ENCODE measurements around the gene NID2.

The NID2 gene

GRCh38 chr14:51979088-51979709 is 89.7 kb downstream of the NID2 start:
- Histone ChIP-seq H3K27me3 (ENCODE audit: insufficient read depth, low read length) (no peaks in the 10 kb centered on the region), H3K9me3 (ENCODE audit: insufficient read depth, low read depth, low read length) (peaks cover 1% of the 10 kb centered on the region), H3K27ac (ENCODE audit: low read depth, low read length) (no peak overlapping the region), H3K9ac (ENCODE audit: low read length) (no peak overlapping the region), H3K23ac (ENCODE audit: low read length) (no peak overlapping the region), H3K18ac (ENCODE audit: low read length) (no peak overlapping the region), H2BK12ac (ENCODE audit: low read length) (no peak overlapping the region), H3K36me3 (ENCODE audit: control insufficient read depth in 1 of 2, insufficient read depth in 2 of 2, low read length in 2 of 2) (no peaks in the 10 kb centered on the region), H3K4me3 (ENCODE audit: low read depth, low read length) (no peak overlapping the region), H2BK5ac (ENCODE audit: low read depth, low read length, poor library complexity) (no peak overlapping the region), H4K8ac (ENCODE audit: low read depth, low read length) (no peak overlapping the region), H2BK120ac (ENCODE audit: insufficient read depth, low read length, poor library complexity) (no peak overlapping the region), H3K4me1 (ENCODE audit: control insufficient read depth in 1 of 2, insufficient read depth in 2 of 2, low read length in 2 of 2) (no peaks in the 10 kb centered on the region), H3K4ac (ENCODE audit: low read depth, low read length) (no peak overlapping the region), H3K14ac (ENCODE audit: low read length) (no peak overlapping the region), H2AFZ (ENCODE audit: insufficient read depth, low read length, poor library complexity) (no peak overlapping the region), H4K91ac (ENCODE audit: low read depth, low read length) (no peak overlapping the region), H4K12ac (ENCODE audit: low read depth, low read length) (no peak overlapping the region), H3K79me2 (ENCODE audit: control insufficient read depth, insufficient read depth, low read length, poor library complexity) (no peaks in the 10 kb centered on the region), H2AK5ac (ENCODE audit: low read length) (no peak overlapping the region), H3K4me2 (ENCODE audit: low read length) (no peak overlapping the region), H3K79me1 (ENCODE audit: low read length) (no peaks in the 10 kb centered on the region)
- WGBS (ENCODE audit: extremely low coverage, insufficient coverage, insufficient read length), result 100% methylated on average over 1 of the region's 17 CpGs
- DNase-seq, result peak; percentile 81 to 94

GRCh38 chr14:51978681-51979085 is 90.2 kb downstream of the NID2 start:
- Histone ChIP-seq H2AFZ (ENCODE audit: insufficient read depth, low read length, poor library complexity) (no peak overlapping the region), H4K91ac (ENCODE audit: low read depth, low read length) (no peak overlapping the region), H3K9ac (ENCODE audit: low read length) (no peak overlapping the region), H2BK12ac (ENCODE audit: low read length) (no peak overlapping the region), H3K4me1 (ENCODE audit: control insufficient read depth in 1 of 2, insufficient read depth in 2 of 2, low read length in 2 of 2) (no peaks in the 10 kb centered on the region), H3K9me3 (ENCODE audit: insufficient read depth, low read depth, low read length) (peaks cover 1% of the 10 kb centered on the region), H3K4me3 (ENCODE audit: low read depth, low read length) (no peak overlapping the region), H3K36me3 (ENCODE audit: control insufficient read depth in 1 of 2, insufficient read depth in 2 of 2, low read length in 2 of 2) (no peaks in the 10 kb centered on the region), H4K8ac (ENCODE audit: low read depth, low read length) (no peak overlapping the region), H3K79me2 (ENCODE audit: control insufficient read depth, insufficient read depth, low read length, poor library complexity) (no peaks in the 10 kb centered on the region), H4K12ac (ENCODE audit: low read depth, low read length) (no peak overlapping the region), H3K14ac (ENCODE audit: low read length) (no peak overlapping the region), H3K4ac (ENCODE audit: low read depth, low read length) (no peak overlapping the region), H2BK120ac (ENCODE audit: insufficient read depth, low read length, poor library complexity) (no peak overlapping the region), H2AK5ac (ENCODE audit: low read length) (no peak overlapping the region), H3K79me1 (ENCODE audit: low read length) (no peaks in the 10 kb centered on the region), H3K18ac (ENCODE audit: low read length) (no peak overlapping the region), H3K4me2 (ENCODE audit: low read length) (no peak overlapping the region), H3K27me3 (ENCODE audit: insufficient read depth, low read length) (no peaks in the 10 kb centered on the region), H3K23ac (ENCODE audit: low read length) (no peak overlapping the region), H2BK5ac (ENCODE audit: low read depth, low read length, poor library complexity) (no peak overlapping the region), H3K27ac (ENCODE audit: low read depth, low read length) (no peak overlapping the region)
- peak in 1 of 2 donors; percentile 41 for DNase-seq
- no CpG with 5 or more reads among the region's 2 CpGs for WGBS (ENCODE audit: extremely low coverage, insufficient coverage, insufficient read length)

GRCh38 chr14:51977075-51977474 is 91.8 kb downstream of the NID2 start:
- H2AK5ac ChIP-seq (ENCODE audit: low read length), result no peak overlapping the region
- H3K4me3 ChIP-seq (ENCODE audit: low read depth, low read length), result no peak overlapping the region
- no peak overlapping the region for H3K9ac ChIP-seq (ENCODE audit: low read length)
- H3K23ac ChIP-seq (ENCODE audit: low read length), result no peak overlapping the region
- no peak overlapping the region for H4K8ac ChIP-seq (ENCODE audit: low read depth, low read length)
- H3K79me2 ChIP-seq (ENCODE audit: control insufficient read depth, insufficient read depth, low read length, poor library complexity), result no peaks in the 10 kb centered on the region
- H2BK120ac ChIP-seq (ENCODE audit: insufficient read depth, low read length, poor library complexity), result no peak overlapping the region
- H4K91ac ChIP-seq (ENCODE audit: low read depth, low read length), result no peak overlapping the region
- no peak overlapping the region for H4K12ac ChIP-seq (ENCODE audit: low read depth, low read length)
- no peaks in the 10 kb centered on the region for H3K4me1 ChIP-seq (ENCODE audit: control insufficient read depth in 1 of 2, insufficient read depth in 2 of 2, low read length in 2 of 2)
- H3K18ac ChIP-seq (ENCODE audit: low read length), result no peak overlapping the region
- no peaks in the 10 kb centered on the region for H3K27me3 ChIP-seq (ENCODE audit: insufficient read depth, low read length)
- no CpG with 5 or more reads among the region's 5 CpGs for WGBS (ENCODE audit: extremely low coverage, insufficient coverage, insufficient read length)
- H2AFZ ChIP-seq (ENCODE audit: insufficient read depth, low read length, poor library complexity), result no peak overlapping the region
- H3K4ac ChIP-seq (ENCODE audit: low read depth, low read length), result no peak overlapping the region
- peak; percentile 1 to 50 for DNase-seq
- peaks cover 1% of the 10 kb centered on the region for H3K9me3 ChIP-seq (ENCODE audit: insufficient read depth, low read depth, low read length)
- no peak overlapping the region for H3K27ac ChIP-seq (ENCODE audit: low read depth, low read length)
- no peak overlapping the region for H3K14ac ChIP-seq (ENCODE audit: low read length)
- H3K36me3 ChIP-seq (ENCODE audit: control insufficient read depth in 1 of 2, insufficient read depth in 2 of 2, low read length in 2 of 2), result no peaks in the 10 kb centered on the region
- H2BK5ac ChIP-seq (ENCODE audit: low read depth, low read length, poor library complexity), result no peak overlapping the region
- no peak overlapping the region for H3K4me2 ChIP-seq (ENCODE audit: low read length)
- H3K79me1 ChIP-seq (ENCODE audit: low read length), result no peaks in the 10 kb centered on the region
- H2BK12ac ChIP-seq (ENCODE audit: low read length), result no peak overlapping the region

- no peak overlapping the region for H3K4ac ChIP-seq (ENCODE audit: low read depth, low read length)
- no peak overlapping the region for H3K4me3 ChIP-seq (ENCODE audit: low read depth, low read length)
- no peak overlapping the region for H4K8ac ChIP-seq (ENCODE audit: low read depth, low read length)
- no peak overlapping the region for H2BK120ac ChIP-seq (ENCODE audit: insufficient read depth, low read length, poor library complexity)
- H2BK12ac ChIP-seq (ENCODE audit: low read length), result no peak overlapping the region
- H3K18ac ChIP-seq (ENCODE audit: low read length), result no peak overlapping the region
- H2BK5ac ChIP-seq (ENCODE audit: low read depth, low read length, poor library complexity), result no peak overlapping the region
- H3K27ac ChIP-seq (ENCODE audit: low read depth, low read length), result no peak overlapping the region
- no peak overlapping the region for H2AFZ ChIP-seq (ENCODE audit: insufficient read depth, low read length, poor library complexity)
- no peak overlapping the region for H3K14ac ChIP-seq (ENCODE audit: low read length)
- no peaks in the 10 kb centered on the region for H3K36me3 ChIP-seq (ENCODE audit: control insufficient read depth in 1 of 2, insufficient read depth in 2 of 2, low read length in 2 of 2)
- H4K91ac ChIP-seq (ENCODE audit: low read depth, low read length), result no peak overlapping the region
- H4K12ac ChIP-seq (ENCODE audit: low read depth, low read length), result no peak overlapping the region
- H3K27me3 ChIP-seq (ENCODE audit: insufficient read depth, low read length), result no peaks in the 10 kb centered on the region
- no peak overlapping the region for H3K23ac ChIP-seq (ENCODE audit: low read length)
- H3K9ac ChIP-seq (ENCODE audit: low read length), result no peak overlapping the region
- H3K79me2 ChIP-seq (ENCODE audit: control insufficient read depth, insufficient read depth, low read length, poor library complexity), result no peaks in the 10 kb centered on the region
- no peaks in the 10 kb centered on the region for H3K4me1 ChIP-seq (ENCODE audit: control insufficient read depth in 1 of 2, insufficient read depth in 2 of 2, low read length in 2 of 2)
- DNase-seq, result no peak
- no CpG with 5 or more reads among the region's 7 CpGs for WGBS (ENCODE audit: extremely low coverage, insufficient coverage, insufficient read length)
- no peak overlapping the region for H3K4me2 ChIP-seq (ENCODE audit: low read length)
- H3K79me1 ChIP-seq (ENCODE audit: low read length), result no peaks in the 10 kb centered on the region
- no peaks in the 10 kb centered on the region for H3K9me3 ChIP-seq (ENCODE audit: insufficient read depth, low read depth, low read length)
- H2AK5ac ChIP-seq (ENCODE audit: low read length), result no peak overlapping the region
Observed at GRCh38 chr14:51972566-51972965, 96.3 kb downstream of the NID2 start.
